OCI-LY7 (cell line): ENCODE results near the gene HAND1.

Experiments used
- EZH2phosphoT487 ChIP-seq: fragments of 200-600 bp; sonication (generic); IDR thresholded peaks from 2 replicates; pipeline ENCODE4 v1.6.1; 2018; ENCODE audit warnings: low read depth, borderline replicate concordance, mild to moderate bottlenecking, mixed run types, antibody characterized with exemption, low read length, moderate library complexity, mixed read lengths
- TF ChIP-seq, protein P1 (sequence below): fragments of 200-600 bp; sonication (generic); conservative IDR thresholded peaks from 2 replicates; pipeline ENCODE4 v1.5.1; 2014; ENCODE audit warnings: mild to moderate bottlenecking, antibody characterized with exemption, low read length, moderate library complexity, mixed read lengths

DNA sequence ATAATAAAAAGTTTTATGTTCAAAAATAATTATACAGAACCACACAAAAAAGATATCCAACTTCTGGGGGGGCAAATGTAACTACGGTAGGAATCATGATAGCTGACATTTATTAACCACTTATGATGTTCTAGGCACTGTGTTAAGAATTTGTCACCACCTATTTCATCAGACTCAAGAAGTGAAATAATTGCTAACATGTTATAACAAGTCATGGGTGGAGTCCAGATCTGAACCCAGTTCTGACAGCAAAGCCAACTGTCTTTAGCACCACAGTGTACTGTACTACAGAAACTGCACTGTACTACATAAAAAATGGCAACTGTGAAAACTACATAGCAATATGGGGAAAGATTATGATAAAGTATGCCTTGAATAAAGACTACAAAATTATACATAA lies 35.2 kb downstream of the HAND1 start:
- TF ChIP-seq, protein P1, sequence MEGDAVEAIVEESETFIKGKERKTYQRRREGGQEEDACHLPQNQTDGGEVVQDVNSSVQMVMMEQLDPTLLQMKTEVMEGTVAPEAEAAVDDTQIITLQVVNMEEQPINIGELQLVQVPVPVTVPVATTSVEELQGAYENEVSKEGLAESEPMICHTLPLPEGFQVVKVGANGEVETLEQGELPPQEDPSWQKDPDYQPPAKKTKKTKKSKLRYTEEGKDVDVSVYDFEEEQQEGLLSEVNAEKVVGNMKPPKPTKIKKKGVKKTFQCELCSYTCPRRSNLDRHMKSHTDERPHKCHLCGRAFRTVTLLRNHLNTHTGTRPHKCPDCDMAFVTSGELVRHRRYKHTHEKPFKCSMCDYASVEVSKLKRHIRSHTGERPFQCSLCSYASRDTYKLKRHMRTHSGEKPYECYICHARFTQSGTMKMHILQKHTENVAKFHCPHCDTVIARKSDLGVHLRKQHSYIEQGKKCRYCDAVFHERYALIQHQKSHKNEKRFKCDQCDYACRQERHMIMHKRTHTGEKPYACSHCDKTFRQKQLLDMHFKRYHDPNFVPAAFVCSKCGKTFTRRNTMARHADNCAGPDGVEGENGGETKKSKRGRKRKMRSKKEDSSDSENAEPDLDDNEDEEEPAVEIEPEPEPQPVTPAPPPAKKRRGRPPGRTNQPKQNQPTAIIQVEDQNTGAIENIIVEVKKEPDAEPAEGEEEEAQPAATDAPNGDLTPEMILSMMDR = no peak
- no peak for TF ChIP-seq EZH2phosphoT487
